Measurements from ENCODE around the gene ADAMTS18. TPM values are rescaled to one million over a fixed set of nuclear protein-coding genes. Genes with fewer than 3 reads are reported as not detected.

ADAMTS18 gene
- polyA plus RNA-seq, 1 donor (not counting 4 experiments of a cell fraction or from before 2014, with no cell fraction given): not detected

DNA sequence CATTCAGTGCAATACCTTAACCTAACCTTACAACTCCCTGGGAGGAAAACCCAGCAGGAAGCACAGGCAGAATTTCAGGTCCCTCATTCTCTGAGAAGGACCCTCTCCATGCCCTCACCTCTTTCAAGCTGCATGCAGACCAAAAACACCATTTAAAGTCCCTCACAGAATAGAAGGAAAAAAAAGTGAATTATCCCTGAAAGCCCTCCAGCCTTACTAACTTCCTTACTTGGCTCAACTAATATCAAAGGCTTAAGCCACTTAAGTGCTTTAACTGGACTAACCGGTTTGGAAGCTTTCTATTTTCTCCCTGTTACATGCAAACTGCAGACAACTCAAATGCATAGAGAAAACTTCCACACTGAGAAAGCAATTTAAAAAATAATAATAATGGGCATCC, 60.5 kb downstream of the ADAMTS18 start:
- no peaks in the 10 kb centered on the region for H3K9me1 ChIP-seq (ENCODE audit: control insufficient read depth, extremely low read depth, insufficient read depth, low read length)
- H3K27me3 ChIP-seq (ENCODE audit: control insufficient read depth, extremely low read depth, insufficient read depth, low read length): no peaks in the 10 kb centered on the region
- DNase-seq (ENCODE audit: low read depth, low spot score) (no peak), FAIRE-seq (no peak)
- H3K79me2 ChIP-seq (ENCODE audit: control insufficient read depth, insufficient read depth, low read length): no peaks in the 10 kb centered on the region
- H2AFZ ChIP-seq (ENCODE audit: control insufficient read depth, low read length): no peak overlapping the region
- H4K20me1 ChIP-seq (ENCODE audit: control insufficient read depth, extremely low read depth, insufficient read depth, low read length): no peaks in the 10 kb centered on the region
- TF ChIP-seq EZH2 (IDR thresholded peaks at IDR 0.05; ENCODE audit: low read length): no peak
- TF ChIP-seq, protein P1, sequence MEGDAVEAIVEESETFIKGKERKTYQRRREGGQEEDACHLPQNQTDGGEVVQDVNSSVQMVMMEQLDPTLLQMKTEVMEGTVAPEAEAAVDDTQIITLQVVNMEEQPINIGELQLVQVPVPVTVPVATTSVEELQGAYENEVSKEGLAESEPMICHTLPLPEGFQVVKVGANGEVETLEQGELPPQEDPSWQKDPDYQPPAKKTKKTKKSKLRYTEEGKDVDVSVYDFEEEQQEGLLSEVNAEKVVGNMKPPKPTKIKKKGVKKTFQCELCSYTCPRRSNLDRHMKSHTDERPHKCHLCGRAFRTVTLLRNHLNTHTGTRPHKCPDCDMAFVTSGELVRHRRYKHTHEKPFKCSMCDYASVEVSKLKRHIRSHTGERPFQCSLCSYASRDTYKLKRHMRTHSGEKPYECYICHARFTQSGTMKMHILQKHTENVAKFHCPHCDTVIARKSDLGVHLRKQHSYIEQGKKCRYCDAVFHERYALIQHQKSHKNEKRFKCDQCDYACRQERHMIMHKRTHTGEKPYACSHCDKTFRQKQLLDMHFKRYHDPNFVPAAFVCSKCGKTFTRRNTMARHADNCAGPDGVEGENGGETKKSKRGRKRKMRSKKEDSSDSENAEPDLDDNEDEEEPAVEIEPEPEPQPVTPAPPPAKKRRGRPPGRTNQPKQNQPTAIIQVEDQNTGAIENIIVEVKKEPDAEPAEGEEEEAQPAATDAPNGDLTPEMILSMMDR (optimal IDR thresholded peaks at IDR 0.05 in 1 of 3, IDR thresholded peaks at IDR 0.05 in 1 of 3, conservative IDR thresholded peaks at IDR 0.05 in 1 of 3; ENCODE audit: extremely low read depth in 1 of 3, insufficient read depth in 2 of 3, low read length in 3 of 3): no peak
- H3K36me3 ChIP-seq (ENCODE audit: control insufficient read depth in 2 of 2, extremely low read depth in 1 of 2, insufficient read depth in 2 of 2, low read length in 2 of 2): no peaks in the 10 kb centered on the region
- no peak overlapping the region for H3K9ac ChIP-seq (ENCODE audit: control insufficient read depth, extremely low read depth, insufficient read depth, low read length)
- H3K9me3 ChIP-seq (ENCODE audit: control insufficient read depth, low read depth, low read length): no peaks in the 10 kb centered on the region
- no peak overlapping the region for H3K4me3 ChIP-seq (ENCODE audit: control insufficient read depth in 2 of 3, extremely low read depth in 1 of 3, insufficient read depth in 2 of 3, low read depth in 1 of 3, low read length in 3 of 3)
- no peak overlapping the region for H3K27ac ChIP-seq (ENCODE audit: control insufficient read depth, insufficient read depth, low read length)
- H3K4me1 ChIP-seq (ENCODE audit: control insufficient read depth, extremely low read depth, insufficient read depth, low read length): no peaks in the 10 kb centered on the region
- H3K4me2 ChIP-seq (ENCODE audit: control insufficient read depth, extremely low read depth, insufficient read depth, low read depth, low read length): no peak overlapping the region
- dilution Hi-C loops (cut with MboI; ENCODE audit: extremely low pct_ligation_motif_present, low sequenced_read_pairs): no loop called here

DNA sequence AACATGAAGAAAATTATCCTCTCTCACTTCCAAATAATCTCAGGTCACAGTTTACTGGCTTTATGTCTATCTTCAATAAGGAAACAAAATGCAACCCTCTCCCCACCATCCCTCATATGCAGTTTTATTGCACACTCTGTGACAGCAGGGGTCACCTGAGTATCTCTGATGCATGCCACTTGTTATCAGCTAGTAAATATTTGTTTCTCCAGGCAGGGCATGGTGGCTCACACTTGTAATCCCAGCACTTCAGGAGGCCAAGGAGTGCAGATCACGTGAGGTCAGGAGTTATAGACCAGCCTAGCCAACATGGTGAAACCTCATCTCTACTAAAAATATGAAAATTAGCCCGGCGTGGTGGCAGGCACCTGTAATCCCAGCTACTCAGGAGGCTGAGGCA, 61.1 kb downstream of the ADAMTS18 start:
- Histone ChIP-seq H2AFZ (ENCODE audit: control insufficient read depth, low read length) (no peak overlapping the region), H3K4me1 (ENCODE audit: control insufficient read depth, extremely low read depth, insufficient read depth, low read length) (no peaks in the 10 kb centered on the region), H3K4me2 (ENCODE audit: control insufficient read depth, extremely low read depth, insufficient read depth, low read depth, low read length) (no peak overlapping the region), H3K9me3 (ENCODE audit: control insufficient read depth, low read depth, low read length) (no peaks in the 10 kb centered on the region), H3K4me3 (ENCODE audit: control insufficient read depth in 2 of 3, extremely low read depth in 1 of 3, insufficient read depth in 2 of 3, low read depth in 1 of 3, low read length in 3 of 3) (no peak overlapping the region), H3K36me3 (ENCODE audit: control insufficient read depth in 2 of 2, extremely low read depth in 1 of 2, insufficient read depth in 2 of 2, low read length in 2 of 2) (no peaks in the 10 kb centered on the region), H3K9ac (ENCODE audit: control insufficient read depth, extremely low read depth, insufficient read depth, low read length) (no peak overlapping the region), H3K27ac (ENCODE audit: control insufficient read depth, insufficient read depth, low read length) (no peak overlapping the region), H3K27me3 (ENCODE audit: control insufficient read depth, extremely low read depth, insufficient read depth, low read length) (no peaks in the 10 kb centered on the region), H3K9me1 (ENCODE audit: control insufficient read depth, extremely low read depth, insufficient read depth, low read length) (no peaks in the 10 kb centered on the region), H3K79me2 (ENCODE audit: control insufficient read depth, insufficient read depth, low read length) (no peaks in the 10 kb centered on the region), H4K20me1 (ENCODE audit: control insufficient read depth, extremely low read depth, insufficient read depth, low read length) (no peaks in the 10 kb centered on the region)
- dilution Hi-C loops (cut with MboI; ENCODE audit: extremely low pct_ligation_motif_present, low sequenced_read_pairs): no loop called here
- DNase-seq (ENCODE audit: low read depth, low spot score) (no peak), FAIRE-seq (no peak)
- TF ChIP-seq, protein P1 (optimal IDR thresholded peaks at IDR 0.05 in 1 of 3, IDR thresholded peaks at IDR 0.05 in 1 of 3, conservative IDR thresholded peaks at IDR 0.05 in 1 of 3; ENCODE audit: extremely low read depth in 1 of 3, insufficient read depth in 2 of 3, low read length in 3 of 3): no peak
- no peak for TF ChIP-seq EZH2 (IDR thresholded peaks at IDR 0.05; ENCODE audit: low read length)
